ENCODE measurements around the gene MYLIP.

The MYLIP gene

GRCh38 chr6:16178351-16178750 is 49.5 kb downstream of the MYLIP start:
- DNase-seq = no peak

GRCh38 chr6:16179063-16179462 is 50.2 kb downstream of the MYLIP start:
- no peak for DNase-seq

DNA sequence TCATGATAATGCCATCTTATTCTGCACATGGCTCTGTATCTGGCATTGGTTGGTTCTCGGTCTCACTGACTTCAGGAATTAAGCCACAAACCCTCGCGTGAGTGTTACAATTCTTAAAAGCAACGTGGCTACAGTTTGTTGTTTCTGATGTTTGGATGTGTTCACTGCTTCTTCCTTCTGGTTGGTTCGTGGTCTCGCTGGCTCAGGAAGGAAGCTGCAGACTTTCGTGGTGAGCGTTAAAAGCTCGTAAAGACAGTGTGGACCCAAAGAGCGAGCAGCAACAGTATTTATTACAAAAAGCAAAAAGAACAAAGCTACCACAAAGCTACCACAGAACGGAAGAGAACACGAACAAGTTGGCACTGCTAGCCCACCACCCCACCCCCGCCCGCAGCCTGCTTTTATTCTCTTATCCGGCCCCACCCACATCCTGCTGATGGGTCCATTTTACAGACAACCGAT is 51.1 kb downstream of the MYLIP start:
- DNase-seq = no peak

DNA sequence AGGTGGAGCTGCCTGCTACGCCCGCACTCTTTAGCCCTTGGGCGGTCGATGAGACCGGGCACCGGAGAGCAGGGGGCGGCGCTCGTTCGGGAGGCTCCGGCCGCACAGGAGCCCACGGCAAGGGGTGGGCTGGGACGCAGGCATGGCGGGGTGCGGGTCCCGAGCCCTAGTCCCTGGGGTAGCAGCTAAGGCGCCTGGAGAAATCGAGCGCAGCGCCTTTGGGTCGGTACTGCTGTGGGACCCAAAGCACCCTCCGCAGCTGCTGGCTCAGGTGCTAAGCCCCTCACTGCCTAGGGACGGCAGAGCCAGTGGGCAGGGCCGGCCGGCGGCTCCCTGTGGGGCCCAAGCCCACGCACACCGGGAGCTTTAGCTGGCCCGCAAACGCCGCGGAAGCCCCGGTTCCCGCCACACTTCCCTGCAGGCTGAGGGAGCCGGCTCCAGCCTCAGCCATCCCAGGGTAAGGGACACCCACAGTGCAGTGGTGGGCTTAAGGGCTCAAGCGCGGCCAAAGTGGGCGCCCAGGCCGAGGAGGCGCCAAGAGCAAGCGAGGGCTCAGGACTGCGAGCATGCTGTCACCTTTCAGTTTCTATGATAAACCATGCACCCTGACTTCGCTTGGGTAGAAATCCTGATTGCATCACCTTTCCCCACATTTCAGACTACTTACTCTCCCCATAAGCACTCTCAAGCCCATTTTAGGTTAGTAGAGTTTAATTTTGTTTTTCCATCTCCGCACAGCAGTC is 52.0 kb downstream of the MYLIP start:
- DNase-seq = no peak

- no peak for DNase-seq
Measured at GRCh38 chr6:16181439-16182297, 52.8 kb downstream of the MYLIP start.

GRCh38 chr6:16183187-16183664 is 54.3 kb downstream of the MYLIP start:
- peak; percentile 9 for DNase-seq

DNA sequence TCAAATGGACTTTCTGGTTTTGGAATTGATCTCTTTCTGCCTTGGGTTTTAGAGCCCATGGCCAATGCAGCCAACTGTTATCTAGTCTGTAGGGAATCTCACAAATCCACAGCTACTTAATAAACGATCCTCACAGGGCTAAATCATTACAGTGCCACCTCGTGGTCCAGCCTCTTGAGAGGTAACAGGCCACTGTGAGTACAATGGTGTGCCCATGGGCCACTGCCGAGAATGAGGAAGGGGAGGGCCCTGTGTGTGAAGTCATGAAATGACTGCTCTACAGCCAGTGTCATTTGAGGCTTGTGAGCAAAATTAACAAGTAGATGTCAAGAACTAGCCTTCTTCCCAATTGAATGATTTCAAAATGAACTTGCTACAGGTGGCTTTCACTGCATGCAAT is 55.2 kb downstream of the MYLIP start:
- DNase-seq = no peak

GRCh38 chr6:16184551-16184950 is 55.7 kb downstream of the MYLIP start:
- DNase-seq = no peak

DNA sequence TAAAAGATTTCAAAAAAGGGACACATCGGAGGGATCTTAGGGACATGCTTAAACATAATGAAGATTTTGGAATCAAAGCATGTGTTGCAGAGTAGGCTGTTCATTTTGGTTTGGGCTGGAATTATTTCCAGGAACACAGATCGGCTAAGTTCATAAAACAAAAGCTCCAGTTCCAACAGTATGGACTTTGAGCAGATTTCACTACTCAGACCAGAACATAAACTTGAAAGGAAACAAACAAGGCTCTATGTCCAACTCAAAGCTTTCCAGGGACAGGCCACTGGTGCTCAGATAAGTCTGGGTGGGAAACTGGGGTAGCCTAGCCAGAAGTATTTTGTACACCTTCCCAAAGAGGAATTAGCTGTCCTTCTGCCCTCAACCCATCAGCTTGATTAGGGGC is 58.3 kb downstream of the MYLIP start:
- no peak for DNase-seq

- DNase-seq = no peak
Measured at GRCh38 chr6:16190214-16190613, 61.3 kb downstream of the MYLIP start.

DNA sequence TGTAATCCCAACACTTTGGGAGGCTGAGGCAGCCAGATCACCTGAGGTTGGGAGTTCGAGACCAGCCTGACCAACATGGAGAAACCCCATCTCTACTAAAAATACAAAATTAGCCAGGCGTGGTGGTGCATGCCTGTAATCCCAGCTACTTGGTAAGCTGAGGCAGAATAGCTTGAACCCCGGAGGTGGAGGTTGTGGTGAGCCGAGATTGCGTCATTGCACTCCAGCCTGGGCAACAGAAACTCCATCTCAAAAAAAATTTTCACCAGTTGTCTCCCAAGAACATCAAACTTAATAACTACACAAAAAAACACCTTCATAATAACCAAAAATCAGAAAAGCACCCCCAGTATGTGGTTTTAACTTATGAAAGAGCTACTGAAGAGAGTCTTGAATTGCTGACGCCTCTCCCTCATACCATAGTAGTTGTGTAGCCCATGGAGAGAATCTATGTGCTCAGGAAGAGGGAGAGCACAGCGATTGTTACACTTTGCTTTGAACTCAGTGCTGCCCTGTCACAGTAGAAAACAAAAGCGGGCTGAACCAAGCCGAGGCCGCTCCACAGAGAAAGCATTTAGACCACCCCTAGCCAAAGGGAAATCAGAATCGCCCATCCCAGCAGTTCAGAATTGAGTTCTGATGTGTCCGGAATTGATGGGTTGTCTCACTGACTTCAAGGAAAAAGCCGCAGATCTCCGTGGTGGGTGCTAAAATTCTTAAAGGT is 67.5 kb downstream of the MYLIP start:
- DNase-seq = no peak

GRCh38 chr6:16196984-16197546 is 68.2 kb downstream of the MYLIP start:
- DNase-seq = no peak
